D721Med (cell line): Measurements from ENCODE around the gene ANKAR.
A peak's percentile ranks its signal among the peaks of the same experiment; 100 is the strongest.
"Not testable (repeated sequence)": the region's sequence is repeated elsewhere in the genome, so short reads cannot be mapped to it uniquely, and the experiment has no call there.

Experiments
- DNase-seq: peaks from one replicate; pipeline ENCODE4 v3.0.0; 2011; ENCODE audit warnings: low spot score; ENCODE audit not compliant: insufficient read length
- FAIRE-seq: peaks from 2 replicates; lab custom pipeline; 2011; peaks lifted over from hg19 to GRCh38; lab: Jason Lieb, UNC
- TF ChIP-seq, protein P1 (sequence below): IDR thresholded peaks from 2 replicates; pipeline ENCODE4 v1.5.1; 2012; ENCODE audit warnings: mild to moderate bottlenecking, control low read depth; ENCODE audit not compliant: insufficient read depth; ENCODE audit errors: missing control alignments

The ANKAR gene

DNA sequence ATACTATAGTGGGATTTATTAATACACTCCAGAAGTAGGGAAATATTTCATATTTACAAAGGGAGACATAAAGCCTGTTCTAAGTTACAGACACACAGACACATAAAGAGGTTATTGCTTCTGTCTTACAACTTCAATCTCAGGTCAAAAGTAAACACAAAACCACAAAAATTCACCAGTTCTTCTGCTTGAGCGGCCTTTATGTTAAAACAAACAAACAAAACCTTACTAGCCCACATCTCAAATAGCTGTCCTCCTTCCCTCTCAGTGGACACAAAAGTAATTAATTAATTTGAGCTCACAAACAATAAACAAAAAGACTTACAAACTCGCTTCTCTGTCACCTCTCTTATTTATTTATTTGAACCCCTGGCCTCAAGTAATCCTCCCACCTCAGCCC, 14.7 kb upstream of the ANKAR start:
- DNase-seq (no peak), FAIRE-seq (no peak)
- TF ChIP-seq, protein P1, sequence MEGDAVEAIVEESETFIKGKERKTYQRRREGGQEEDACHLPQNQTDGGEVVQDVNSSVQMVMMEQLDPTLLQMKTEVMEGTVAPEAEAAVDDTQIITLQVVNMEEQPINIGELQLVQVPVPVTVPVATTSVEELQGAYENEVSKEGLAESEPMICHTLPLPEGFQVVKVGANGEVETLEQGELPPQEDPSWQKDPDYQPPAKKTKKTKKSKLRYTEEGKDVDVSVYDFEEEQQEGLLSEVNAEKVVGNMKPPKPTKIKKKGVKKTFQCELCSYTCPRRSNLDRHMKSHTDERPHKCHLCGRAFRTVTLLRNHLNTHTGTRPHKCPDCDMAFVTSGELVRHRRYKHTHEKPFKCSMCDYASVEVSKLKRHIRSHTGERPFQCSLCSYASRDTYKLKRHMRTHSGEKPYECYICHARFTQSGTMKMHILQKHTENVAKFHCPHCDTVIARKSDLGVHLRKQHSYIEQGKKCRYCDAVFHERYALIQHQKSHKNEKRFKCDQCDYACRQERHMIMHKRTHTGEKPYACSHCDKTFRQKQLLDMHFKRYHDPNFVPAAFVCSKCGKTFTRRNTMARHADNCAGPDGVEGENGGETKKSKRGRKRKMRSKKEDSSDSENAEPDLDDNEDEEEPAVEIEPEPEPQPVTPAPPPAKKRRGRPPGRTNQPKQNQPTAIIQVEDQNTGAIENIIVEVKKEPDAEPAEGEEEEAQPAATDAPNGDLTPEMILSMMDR: no peak

DNA sequence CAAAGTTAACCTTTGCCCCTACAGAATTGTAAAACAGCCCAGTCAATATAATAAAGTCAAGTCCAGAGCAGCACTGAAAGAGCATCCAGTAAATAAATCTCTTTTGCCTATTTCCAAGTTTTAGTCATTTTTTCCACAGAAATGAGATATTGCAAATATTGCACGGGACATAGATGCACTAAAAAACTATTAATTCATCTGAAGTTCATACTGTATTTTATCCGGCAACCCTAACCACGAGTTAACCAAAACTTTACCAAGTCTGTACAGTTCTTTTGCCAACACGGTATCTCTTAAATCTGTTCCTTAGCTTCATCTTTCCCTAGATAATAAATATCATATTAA, 13.7 kb upstream of the ANKAR start:
- TF ChIP-seq, protein P1: no peak
- DNase-seq (no peak), FAIRE-seq (no peak)

DNA sequence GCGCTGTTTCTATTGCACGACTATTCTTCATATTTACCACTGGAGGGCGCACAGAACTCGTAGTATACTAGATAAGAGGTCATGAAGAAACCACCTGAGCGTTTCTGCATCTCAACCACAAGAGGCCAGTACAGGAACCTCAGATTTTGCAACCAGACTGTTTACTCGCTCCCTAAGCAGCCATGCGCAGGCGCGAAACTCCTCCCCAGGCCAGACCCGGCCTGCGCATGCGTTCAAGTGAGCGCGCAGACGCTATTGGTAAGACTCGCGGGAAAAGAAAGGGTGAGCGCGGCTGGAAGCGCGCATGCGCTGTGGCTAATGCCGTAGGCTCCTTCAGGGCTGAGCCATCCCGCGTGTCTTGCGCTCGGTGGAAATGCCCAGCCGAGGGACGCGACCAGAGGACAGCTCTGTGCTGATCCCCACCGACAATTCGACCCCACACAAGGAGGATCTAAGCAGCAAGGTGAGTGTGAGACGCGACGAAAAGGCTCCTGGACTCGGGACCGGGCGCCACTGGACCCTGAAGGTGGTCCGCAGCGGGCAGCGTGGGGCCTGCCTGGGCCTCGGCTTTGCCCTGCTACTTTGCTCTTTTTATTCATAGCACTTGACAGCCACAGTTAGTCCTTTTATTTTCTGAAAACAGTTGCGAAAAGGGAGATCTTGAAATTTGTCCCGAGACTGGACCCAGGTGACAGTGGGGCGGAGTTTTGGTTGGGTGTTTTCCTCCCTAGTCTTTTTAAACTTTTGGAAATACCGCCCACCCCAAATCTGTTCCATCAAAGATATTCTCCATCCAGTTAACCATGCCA, 13.1 kb upstream of the ANKAR start, which contains the start of gene ASNSD1:
TSS of gene ASNSD1 (plus strand) at position 312 of the 809 bp plus-strand sequence. CDS start 4,674 bp downstream, outside the sequence.
- TF ChIP-seq, protein P1: peak; percentile 98
- DNase-seq (peak; percentile 44), FAIRE-seq (peak; percentile 97)

DNA sequence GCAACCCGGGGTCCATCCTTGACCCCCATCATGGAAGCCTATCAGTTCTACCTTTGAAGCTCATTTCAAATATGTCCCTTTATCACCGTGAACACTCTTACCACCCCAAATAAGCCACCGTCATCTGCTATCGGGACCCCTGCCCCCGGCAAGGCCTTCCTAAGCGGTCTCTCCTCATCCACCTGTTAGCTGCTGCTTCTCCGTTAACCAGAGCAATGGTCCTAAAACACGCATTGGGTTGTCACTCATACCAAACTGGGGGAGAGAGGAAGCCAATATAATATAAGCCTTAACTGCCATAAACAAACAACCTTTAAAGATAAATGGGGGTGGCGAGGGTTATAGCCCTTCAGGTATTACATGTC, 12.5 kb upstream of the ANKAR start:
- TF ChIP-seq, protein P1: no peak
- DNase-seq (no peak), FAIRE-seq (no peak)

DNA sequence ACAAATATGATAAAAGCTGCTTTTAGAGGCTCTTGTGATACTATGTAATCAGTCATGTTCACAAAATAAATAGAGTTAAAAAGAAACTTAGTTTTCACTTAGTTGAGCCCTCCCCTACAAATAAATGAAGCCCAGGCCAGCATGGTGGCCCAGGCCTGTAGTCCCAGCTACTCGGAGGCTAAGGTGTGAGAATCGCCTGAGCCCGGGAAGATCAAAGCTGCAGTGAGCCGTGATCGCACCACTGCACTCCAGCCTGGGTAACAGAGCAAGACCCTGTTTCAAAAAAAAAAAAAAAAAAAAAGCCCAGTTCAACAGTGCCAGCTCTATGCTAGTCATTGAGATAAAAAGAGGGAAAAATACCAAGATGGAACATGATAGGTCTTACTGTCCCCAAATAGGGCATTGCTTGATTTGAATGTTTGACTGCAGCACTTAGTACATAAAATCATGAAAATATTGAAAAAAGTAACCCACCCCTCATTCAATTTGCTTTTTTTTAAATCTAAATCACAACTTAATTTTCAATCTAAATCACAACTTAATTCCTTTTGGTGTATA, 11.7 kb upstream of the ANKAR start:
- FAIRE-seq (no peak), DNase-seq (no peak)
- TF ChIP-seq, protein P1: no peak

DNA sequence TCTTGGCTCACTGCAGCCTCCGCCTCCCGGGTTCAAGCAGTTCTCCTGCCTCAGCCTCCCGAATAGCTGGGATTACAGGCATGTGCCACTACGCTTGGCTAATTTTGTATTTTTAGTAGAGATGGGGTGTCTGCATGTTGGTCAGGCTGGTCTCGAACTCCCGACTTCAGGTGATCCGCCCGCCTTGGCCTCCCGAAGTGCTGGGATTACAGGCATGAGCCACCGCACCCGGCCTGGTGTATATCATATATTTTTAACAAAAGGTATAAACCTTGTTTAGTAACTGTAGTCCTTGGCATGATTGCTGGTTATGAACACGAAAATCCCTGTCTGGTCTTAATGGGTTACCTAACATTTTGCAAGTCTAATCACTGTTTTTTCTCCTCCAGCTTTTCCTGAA, 11.2 kb upstream of the ANKAR start:
- FAIRE-seq, DNase-seq: not testable (repeated sequence)

DNA sequence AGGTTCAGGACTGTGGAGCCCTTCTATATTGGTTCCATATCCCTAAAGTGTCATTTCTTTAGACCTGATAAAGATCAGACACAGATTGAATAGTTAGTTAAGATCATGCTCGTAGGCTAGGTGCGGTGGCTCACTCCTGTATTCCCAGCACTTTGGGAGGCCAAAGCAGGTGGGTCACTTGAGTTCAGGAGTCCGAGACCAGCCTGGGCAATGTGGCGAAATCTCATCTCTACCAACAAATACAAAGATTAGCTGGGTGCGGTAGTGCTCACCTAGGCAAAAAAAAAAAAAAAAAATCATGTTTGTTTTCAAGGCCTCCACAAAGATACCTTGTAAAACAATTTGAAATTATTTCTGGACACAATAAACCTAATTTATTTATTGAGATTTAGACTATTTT, 4.6 kb upstream of the ANKAR start:
- no peak for DNase-seq
- TF ChIP-seq, protein P1: no peak
- no peak for FAIRE-seq
